RWPE1 (cell line): ENCODE measurements around the gene EZH1.
"Not testable (repeated sequence)": the region's sequence is repeated elsewhere in the genome, so short reads cannot be mapped to it uniquely, and the experiment has no call there.

Source experiments
- CTCF ChIA-PET: fragments of 350-600 bp; sonication (Branson Sonifier 250); formaldehyde crosslinking; extraction: SDS; loops from one replicate; lab custom pipeline; 2021; lab: Yijun Ruan, JAX
- POLR2A ChIA-PET: fragments of 400-600 bp; formaldehyde crosslinking; extraction: SDS; loops from one replicate; lab custom pipeline; 2020; ENCODE audit warnings: antibody characterized with exemption; ENCODE audit not compliant: low non-redundant PET; lab: Yijun Ruan, JAX
- DNase-seq: peaks from one replicate; pipeline ENCODE4 v3.0.0; 2012; ENCODE audit warnings: low spot score
- H3K27ac ChIP-seq: fragments of 450-650 bp; 2 replicates; pipeline ENCODE4 v1.5.1; 2017
- TF ChIP-seq, protein P1 (sequence below): fragments of 450-650 bp; conservative IDR thresholded peaks from 2 replicates; pipeline ENCODE4 v1.5.1; 2017; ENCODE audit warnings: low read depth, mild to moderate bottlenecking

Gene EZH1

DNA sequence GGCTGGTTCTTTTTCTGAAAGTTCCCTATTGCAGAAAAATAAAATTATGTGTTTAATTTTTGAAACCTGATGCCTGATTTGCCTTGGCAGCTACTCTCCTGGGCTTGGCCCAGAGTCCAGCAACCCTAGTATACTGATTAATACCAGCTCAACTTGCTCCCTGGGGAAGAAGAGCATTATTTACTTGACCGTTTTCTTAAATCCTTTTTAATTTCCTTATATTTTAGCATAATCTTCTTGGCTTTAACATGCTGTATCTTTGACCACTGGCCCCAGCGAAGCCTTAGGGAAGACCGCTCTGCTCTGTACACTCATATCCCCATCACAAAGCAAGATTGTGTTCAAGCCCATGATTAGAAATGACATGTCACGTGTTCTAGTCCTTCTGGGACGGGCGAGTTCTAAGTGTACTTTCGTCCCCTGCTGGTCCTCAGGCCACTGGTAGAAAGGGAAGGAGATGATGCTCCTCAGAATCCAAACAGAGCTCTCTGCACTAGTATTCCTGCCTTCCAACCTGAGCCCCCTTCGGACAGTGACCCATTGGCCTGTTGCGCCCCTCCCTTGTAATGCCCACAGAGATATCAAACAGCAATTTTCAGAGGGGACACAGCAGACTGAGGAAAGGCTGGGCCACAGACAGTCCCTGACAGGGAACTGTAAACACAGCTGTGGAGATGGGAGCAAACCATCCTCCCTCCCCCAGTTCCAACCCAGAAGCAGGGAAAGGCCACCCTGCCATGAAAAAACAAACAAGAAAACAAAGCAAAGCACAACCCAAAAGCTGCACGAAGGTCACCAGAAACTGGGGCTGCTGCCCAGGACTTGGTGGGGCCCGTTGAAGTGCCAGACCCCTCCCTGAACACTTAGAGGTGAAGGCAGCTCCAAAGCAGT is 4.3 kb upstream of the EZH1 start:
- no peak overlapping the region for H3K27ac ChIP-seq
- TF ChIP-seq, protein P1, sequence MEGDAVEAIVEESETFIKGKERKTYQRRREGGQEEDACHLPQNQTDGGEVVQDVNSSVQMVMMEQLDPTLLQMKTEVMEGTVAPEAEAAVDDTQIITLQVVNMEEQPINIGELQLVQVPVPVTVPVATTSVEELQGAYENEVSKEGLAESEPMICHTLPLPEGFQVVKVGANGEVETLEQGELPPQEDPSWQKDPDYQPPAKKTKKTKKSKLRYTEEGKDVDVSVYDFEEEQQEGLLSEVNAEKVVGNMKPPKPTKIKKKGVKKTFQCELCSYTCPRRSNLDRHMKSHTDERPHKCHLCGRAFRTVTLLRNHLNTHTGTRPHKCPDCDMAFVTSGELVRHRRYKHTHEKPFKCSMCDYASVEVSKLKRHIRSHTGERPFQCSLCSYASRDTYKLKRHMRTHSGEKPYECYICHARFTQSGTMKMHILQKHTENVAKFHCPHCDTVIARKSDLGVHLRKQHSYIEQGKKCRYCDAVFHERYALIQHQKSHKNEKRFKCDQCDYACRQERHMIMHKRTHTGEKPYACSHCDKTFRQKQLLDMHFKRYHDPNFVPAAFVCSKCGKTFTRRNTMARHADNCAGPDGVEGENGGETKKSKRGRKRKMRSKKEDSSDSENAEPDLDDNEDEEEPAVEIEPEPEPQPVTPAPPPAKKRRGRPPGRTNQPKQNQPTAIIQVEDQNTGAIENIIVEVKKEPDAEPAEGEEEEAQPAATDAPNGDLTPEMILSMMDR = no peak
- POLR2A ChIA-PET = no interaction called here
- CTCF ChIA-PET = interaction anchor here (0.6 kb wide), 1 partner anchor 9 kb away, joined by 3 read pairs; no protein-coding TSS in a partner anchor
- DNase-seq = no peak

DNA sequence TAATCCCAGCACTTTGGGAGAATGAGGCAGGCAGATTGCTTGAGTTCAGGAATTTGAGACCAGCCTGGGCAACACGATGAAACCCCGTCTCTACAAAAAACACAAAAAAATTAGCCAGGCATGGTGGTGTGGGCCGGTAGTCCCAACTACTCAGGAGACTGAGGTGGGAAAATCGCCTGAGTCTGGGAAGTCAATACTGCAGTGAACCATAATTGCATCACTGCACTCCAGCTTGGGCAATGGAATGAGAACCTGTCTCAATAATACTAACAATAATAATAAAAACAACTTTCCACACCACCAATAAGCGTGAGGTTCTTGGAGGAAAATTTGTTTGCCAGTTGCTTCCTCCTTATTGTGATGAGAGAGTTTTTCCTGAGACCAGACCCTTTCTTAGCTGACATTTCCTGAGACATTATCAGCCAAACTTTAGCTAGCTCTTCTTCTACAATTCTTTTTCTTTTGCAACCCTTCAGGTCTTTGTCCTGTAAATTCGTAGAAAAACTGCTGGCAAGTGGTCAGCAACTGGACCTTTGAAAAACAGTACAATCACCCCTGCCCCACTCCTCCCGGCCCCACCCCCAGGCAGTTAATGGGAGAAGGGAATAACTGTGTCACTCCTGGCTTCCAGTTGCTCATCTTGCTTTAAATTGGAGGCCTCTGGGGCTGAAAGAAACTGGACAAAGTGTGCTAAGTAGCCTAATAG is 3.5 kb upstream of the EZH1 start:
- CTCF ChIA-PET = no interaction called here
- no peak overlapping the region for H3K27ac ChIP-seq
- TF ChIP-seq, protein P1 = no peak
- POLR2A ChIA-PET = no interaction called here
- no peak for DNase-seq

DNA sequence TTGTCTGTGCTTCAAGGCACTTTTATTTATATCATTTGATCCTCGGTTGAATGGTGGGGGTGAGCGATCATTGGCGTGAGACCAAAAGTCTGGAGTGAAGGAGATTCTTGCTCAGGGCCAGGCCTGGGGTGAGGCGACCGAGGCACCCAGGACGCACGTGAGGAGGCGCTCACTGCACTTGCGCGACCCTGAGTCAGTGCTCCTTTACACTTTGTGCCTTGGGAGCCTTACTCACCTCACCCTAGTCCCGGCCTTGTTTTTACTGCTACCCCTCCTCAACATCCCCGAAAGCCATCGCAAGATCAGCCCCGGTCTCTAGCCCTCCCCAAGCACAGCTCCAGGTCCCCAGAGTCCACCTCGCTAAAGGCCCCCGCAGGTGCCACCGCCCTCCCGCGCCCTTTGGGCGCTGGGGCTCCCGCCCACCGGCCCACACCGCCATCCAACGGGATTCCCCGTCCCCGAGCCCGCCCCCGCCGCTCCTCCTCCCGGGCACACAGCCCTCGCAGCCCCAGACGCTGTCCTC is 496 bp downstream of the EZH1 start:
- DNase-seq = peak; percentile 57
- peak overlapping the region; percentile 86 for H3K27ac ChIP-seq
- POLR2A ChIA-PET = no interaction called here
- CTCF ChIA-PET = no interaction called here
- TF ChIP-seq, protein P1 = no peak

DNA sequence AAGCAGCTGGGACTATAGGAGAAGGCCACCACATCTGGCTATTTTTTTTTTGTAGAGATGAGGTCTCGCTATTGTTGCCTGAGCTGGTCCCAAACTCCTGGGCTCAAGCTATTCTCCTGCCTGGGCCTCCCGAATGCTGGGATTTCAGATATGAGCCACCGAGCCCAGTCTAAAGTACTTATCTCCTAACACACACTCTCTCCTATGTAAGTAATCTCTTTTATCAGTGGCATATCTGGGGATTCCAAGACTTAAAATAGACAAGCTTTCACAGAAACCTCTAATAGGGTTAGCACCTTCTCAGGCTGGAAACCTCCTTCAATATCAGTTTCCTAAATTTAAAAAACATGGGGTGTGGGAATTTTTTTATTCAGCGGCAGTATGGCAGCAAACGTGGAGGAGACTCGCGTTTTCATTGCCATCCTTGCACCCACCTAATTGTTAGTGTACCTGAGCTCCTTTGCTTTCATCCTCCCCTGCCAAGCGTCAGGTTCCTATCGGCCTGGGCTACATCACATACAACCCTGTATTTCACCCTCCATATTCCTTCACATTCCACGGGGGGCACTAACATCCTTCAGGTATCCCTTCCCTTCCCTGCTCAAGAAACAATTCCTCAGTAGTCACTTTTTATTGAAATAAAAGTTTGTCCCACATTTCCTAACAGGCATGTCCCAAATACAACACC is 1.1 kb downstream of the EZH1 start:
- TF ChIP-seq, protein P1 = no peak
- ChIA-PET POLR2A (interaction anchor here (0.6 kb wide), 1 partner anchor 18 kb away, joined by 7 read pairs; no protein-coding TSS in a partner anchor), CTCF (no interaction called here)
- peak overlapping the region; percentile 86 for H3K27ac ChIP-seq
- DNase-seq = peak; percentile 47

DNA sequence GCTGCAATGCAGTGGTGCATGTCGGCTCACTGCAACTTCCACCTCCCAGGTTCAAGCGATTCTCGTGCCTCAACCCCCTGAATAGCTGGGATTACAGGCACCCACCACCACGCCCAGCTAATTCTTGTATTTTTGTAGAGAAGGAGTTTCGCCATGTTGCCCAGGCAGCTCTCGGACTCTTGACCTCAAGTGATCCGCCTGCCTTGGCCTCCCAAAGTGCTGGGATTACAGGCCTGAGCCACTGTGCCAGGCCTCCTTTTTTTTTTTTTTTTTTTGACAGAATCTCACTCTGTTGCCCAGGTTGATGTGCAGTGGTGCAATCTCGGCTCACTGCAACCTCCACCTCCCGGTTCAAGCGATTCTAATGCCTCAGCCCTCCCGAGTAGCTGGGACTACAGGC is 1.9 kb downstream of the EZH1 start:
- peak overlapping the region; percentile 86 for H3K27ac ChIP-seq
- DNase-seq, POLR2A ChIA-PET, CTCF ChIA-PET: not testable (repeated sequence)

DNA sequence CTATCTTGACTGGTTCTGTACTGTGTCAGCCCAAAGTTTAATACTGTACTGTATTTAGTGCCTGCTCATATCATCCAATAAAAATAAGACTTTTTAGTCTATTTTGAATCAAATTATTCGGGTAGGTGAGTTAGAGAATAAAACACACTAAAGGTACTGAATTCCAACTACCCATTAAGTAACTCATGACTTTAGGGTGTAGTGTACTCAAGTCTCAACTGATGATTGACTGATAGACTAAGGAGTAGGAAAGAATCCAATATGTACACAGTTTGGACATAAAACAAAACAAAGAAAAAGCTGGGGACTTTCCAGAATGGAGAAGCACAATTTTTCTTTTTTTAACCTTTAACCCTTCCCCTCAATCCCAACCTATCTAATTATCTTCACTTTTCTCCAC is 4.1 kb downstream of the EZH1 start:
- TF ChIP-seq, protein P1 = no peak
- POLR2A ChIA-PET = interaction anchor here (0.6 kb wide), 1 partner anchor 181 kb away, joined by 3 read pairs; no protein-coding TSS in a partner anchor
- H3K27ac ChIP-seq = no peak overlapping the region
- no peak for DNase-seq
- CTCF ChIA-PET = no interaction called here
